ENCODE measurements around the gene CNPY2.
"Not testable (repeated sequence)": the region's sequence is repeated elsewhere in the genome, so short reads cannot be mapped to it uniquely, and the experiment has no call there.

Gene CNPY2

GRCh38 chr12:56333679-56334489 lies 18.1 kb upstream of the CNPY2 start, which contains the start of gene PAN2:
TSS of gene PAN2 (minus strand) at chr12:56334000. CDS start at chr12:56333094, 906 bp downstream.
- DNase-seq: peak; percentile 84 to 94

DNA sequence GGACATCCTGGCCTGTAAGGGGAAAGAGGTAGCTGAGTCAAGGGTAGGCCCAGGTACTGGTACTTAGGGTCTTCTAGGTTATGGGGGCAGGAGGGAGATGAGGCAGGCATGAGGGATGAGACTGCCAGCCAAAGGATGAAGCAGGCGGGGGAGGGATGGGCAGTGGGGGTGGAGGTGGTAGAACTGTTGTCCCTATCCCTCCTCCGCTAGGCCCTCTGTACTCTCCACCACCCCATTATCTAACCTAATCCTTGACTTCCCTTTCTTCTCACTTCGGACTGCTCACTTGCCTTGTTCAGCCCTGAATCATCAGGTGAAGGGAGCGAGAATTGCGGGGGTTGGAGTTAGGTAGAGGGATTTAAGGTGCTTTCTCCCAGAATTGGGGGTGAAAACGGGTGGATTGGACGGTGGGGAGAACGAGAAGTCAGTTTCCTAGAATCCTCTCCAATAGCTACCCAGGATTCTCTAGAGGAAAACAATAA lies 17.4 kb upstream of the CNPY2 start:
- no peak for DNase-seq

DNA sequence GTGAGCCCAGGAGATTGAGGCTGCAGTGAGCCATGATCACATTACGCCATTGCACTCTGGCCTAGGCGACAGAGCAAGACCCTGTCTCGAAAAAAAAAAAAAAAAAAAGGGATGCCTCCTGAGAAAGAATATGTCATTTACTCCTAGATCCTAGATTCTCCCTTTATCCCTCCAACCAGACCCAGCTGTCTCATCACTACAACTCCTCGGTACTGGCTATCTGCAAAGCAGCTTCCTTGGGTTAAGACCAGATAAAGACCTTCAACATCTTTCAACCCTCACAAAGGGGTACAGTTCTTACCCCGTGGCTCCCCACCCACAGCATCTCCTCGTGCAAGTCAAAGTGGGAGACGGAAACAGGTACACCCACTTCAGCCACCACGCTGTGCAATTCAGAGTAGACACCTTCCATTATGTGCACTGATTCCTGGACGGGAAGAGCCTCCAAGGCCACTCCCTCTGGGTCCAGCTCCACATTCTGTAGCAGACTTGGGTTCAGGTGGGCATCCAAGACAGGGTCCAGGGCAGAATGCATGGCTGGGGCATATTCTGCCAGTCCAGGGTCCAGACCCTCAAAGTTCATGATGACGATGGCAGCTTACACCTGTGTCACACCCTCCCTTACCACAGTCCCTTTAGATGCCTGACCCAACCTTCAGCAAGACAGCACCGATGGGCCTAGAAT lies 16.9 kb upstream of the CNPY2 start:
- DNase-seq: no peak

- DNase-seq: no peak
Measured at GRCh38 chr12:56330936-56331490, 15.2 kb upstream of the CNPY2 start.

DNA sequence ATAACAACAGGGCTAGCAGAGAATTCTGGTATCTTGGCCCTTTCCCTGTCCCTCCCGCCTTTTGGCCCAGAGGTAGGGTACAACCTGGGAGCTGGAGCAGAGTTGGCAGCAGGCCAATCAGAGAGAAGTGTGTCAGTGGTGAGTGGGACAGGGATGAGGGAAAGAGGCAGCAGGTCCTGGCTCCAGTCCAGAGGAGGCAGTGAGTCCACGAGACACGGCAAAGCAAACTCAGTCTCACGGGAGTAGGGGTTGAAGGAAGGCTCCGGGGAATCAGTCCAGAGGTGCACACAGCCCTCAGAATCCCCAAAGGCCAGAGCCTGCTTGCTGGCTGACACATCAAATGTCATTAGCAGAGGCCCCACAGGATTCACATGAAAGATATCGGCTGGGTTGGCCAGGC lies 10.7 kb upstream of the CNPY2 start:
- DNase-seq: no peak

DNA sequence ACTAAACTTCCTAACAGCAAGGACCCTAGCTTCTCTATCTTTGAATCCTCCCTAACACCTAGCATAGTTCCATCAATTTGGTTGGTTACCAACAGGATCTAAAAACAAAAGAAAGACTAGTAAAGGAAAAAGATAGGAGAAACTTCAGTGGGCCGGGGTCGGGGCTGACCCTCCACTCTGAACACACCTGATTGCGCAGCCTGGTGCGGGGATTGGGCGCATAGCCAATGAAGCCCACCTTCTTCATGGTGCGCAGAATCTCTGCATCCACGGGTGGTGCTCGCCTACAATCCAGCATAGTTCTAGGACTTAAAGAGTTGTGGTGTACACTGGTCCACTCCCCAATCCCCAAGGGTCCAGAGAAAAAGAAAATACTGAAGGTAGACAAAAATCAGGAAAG lies 10.3 kb upstream of the CNPY2 start:
- no peak for DNase-seq

GRCh38 chr12:56324206-56324605 lies 8.4 kb upstream of the CNPY2 start:
- DNase-seq: no peak

DNA sequence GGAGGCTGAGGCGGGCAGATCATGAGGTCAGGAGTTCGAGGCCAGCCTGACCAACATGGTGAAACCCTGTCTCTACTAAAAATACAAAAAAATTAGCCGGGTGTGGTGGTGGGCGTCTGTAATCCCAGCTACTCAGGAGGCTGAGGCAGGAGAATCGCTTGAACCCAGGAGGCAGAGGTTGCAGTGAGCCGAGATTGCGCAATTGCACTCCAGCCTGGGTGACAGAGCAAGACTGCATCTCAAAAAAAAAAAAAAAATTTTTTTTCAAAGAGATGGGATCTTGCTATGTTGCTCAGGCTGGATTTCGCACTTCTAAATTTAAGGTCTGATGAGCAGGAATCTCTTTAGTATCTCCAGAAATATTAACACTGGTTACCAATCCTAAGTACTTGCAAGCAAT lies 5.8 kb upstream of the CNPY2 start:
- not testable (repeated sequence) for DNase-seq

GRCh38 chr12:56321027-56321426 lies 5.2 kb upstream of the CNPY2 start:
- DNase-seq: no peak

DNA sequence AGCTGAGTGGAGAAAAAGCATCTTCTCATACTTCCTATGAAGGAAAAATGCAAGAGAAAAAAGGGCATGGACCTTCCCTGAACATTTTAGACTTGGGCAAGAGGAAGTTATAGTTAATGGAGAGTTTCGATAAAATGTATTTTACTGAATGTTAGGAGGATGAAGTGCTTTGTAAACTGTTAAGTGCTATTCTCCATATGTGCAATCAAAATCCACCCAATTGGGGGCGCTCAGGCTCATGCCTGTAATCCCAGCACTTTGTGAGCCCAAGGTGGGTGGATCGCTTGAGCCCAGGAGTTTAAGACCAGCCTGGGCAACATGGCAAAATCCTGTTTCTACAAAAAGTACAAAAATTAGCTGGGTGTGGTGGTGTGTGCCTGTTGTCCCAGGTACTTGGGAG lies 1.9 kb upstream of the CNPY2 start:
- DNase-seq: no peak

DNA sequence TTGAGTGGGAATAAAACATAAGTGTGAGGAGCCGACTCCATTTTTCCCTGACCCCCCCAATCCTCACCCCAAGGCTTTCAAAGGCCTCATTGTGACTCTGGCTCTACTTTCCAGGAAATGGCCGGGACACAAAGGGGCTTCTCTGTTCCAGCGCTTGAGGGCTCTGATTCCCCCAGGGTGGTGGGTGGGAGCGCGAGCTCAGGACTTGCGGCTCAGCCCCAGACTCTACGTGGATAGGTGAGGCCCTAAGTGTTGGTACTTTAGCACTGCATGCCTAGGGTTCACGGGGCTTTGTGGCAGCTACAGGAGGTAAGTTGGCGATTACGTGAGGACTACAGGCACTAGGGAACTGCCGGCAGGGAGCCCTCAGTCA lies 553 bp downstream of the CNPY2 start:
- no peak for DNase-seq

GRCh38 chr12:56311003-56311402 lies 4.8 kb downstream of the CNPY2 start:
- no peak for DNase-seq

- DNase-seq: no peak
Measured at GRCh38 chr12:56308714-56309113, 7.1 kb downstream of the CNPY2 start.

DNA sequence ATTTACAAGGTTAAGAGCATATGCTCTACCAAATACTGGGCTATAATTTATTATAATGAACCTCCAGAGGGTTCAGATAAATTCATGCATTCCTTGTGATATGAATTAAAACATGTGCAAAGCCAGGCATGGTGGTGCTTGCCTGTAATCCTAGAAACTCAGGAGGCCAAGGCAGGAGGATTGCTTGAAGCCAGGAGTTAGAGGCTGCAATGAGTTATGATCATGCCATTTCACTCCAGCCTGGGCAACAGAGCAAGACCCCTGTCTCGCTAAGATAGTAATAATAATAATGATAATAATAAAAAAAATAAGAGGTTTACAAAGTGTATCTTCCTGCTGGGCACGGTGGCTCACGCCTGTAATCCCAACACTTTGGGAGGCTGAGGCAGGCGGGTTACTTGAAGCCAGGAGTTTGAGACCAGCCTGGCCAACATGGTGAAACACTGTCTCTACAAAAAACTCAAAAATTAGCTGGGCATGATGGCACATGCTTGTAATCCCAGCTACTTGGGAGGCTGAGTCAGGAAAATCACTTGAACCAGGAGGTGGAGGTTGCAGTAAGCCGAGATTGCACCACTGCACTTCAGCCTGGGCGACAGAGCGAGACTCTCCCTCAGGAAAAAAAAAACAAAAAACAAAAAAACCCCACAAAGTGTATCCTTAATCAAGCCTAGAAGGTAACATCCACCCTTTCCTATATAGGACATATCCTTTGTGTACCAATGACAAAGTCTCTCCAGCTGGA lies 8.4 kb downstream of the CNPY2 start:
- no peak for DNase-seq

DNA sequence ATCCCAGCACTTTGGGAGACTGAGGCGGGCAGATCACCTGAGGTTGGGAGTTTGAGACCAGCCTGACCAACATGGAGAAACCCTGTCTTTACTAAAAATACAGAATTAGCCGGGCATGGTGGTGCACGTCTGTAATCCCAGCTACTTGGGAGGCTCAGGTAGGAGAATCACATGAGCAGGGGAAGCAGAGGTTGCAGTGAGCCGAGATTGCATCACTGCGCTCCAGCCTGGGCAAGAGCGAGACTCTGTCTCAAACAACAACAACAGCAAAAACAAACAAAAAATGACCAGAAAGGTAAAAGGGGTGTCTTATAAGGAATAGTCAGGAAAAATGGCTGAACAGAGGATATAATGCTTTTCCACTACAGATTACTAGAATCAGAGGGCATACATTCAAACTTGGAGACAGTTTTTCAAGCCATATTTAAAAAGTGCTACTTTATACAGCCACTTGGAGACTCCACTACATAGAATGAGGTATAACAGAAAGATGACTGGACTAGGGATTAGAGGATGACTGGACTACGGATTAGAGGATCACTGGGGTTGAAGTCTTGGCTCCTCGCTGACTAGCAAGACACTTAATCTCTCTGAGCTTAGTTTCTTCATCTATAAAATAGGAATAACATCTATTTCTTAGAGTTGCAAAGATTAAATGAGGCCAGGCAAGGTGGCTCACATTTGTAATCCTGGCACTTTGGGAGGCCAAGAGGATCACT lies 10.8 kb downstream of the CNPY2 start:
- DNase-seq: no peak

DNA sequence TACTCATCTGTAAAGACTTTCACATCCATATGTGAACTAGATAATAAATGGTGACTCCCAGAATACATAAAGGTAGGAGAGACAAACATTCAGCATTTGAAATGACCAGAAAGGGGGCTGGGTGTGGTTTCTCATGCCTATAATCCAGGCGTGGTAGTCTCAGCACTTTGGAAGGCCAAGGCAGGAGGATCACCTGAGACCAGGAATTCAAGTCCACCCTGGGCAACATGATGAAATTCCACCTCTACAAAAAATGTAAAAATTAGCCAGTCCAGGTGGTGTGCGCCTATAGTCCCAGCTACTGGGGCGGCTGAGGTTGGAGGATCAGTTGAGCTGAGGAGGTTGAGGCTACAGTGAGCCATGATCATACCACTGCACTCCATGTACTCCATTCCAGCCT lies 11.5 kb downstream of the CNPY2 start:
- DNase-seq: no peak

DNA sequence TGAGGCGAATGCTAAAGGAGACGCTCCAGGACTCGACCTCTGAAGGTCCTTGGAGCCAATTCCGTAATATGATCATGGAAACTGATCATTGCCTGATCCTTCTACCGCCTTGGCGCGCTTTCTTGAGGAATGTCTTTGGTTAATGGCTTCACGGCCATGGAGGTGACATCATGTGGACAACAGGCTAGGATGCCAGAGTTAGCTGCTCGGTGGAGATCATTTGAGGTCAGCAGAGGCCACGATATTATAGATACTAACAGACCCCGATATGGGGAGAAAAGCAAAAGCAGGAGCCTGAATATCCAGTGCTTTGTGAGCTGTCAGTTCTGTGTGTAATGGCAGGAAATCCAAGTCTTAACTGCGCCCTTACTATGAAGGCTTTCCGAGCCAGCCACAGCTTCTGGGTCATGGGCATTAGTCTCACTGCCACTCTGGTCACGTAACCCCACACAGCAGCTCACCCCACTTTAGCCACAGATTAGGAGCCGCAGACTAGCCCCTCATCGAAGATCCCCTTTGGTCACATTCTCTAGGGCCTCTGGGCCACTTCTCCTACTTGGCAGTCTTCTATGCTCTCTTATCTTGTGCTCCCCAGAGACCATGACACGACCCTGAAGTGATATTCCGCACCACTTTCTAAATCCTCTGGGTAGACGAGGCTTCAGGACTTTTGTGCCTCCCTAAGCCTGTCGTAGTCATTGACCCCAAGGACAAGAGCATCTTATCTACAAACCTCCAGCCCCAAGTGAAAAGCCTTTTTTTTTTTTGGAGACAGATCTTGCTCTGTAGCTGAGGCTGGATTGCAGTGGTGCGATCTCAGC lies 14.9 kb downstream of the CNPY2 start:
- no peak for DNase-seq

DNA sequence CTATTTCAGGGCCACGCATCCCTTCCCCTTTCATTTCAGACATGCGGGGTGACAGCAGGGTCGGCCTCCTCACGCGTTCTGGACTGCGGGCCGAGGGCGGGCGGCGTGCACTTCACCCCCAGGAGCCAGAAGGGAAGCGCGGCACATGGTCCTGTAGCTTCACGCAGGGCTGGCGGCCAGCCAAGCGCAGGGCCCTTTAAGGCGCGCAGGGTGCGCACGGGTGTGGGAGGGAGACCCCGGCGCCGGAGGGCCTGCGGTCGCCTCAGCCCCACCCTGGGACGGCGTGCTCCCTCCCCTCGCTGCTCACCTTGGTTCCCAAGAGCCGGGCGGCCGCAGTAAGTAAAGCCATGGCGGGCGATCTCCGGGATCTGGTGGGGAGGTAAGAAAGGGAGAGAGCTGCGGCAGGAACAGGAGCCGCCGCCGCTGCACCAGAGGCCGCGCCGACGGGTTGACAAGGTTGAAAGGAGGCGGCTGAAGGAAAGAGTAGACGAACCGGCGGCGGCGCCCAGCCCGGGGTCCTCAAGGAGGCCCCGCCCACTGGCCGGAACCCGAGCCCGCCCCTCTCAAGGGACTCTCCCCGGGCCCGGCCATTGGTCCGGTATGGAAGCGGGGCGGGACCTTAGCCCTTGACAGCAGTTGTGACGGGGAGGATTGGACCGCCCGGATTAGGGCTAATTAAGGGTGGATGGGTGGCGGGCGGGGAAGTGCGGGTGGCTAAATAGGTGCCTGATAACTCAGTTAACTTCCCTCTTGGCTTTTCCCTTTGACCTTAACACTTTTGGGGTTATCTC lies 15.7 kb downstream of the CNPY2 start, which contains the start of gene CS:
TSS of gene CS (minus strand) at position 478 of the 791 bp plus-strand sequence. CDS start at position 349, 129 bp downstream.
- peak; percentile 98 to 99 for DNase-seq

- peak; percentile 9 to 18 for DNase-seq
Measured at GRCh38 chr12:56299308-56299852, 16.4 kb downstream of the CNPY2 start.

DNA sequence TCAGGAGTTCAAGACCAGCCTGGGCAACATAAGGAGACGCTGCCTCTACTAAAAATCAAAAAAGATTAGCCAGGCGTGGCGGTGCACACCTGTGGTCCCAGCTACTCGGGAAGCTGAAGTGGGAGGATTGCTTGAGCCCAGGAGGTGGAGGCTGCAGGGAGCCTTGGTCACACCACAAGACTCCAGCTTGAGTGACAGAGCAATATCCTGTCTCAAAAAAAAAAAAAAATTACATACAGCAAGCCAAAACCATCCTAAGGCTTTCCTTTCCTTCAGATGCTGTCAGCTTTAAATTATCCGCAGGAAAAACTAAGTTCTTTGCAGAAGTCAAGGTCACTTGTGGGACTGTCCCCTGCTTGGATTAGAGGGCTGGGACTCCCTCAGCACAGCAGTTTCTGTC lies 17.0 kb downstream of the CNPY2 start:
- no peak for DNase-seq

Measured in stimulated activated CD4-positive, alpha-beta T cell treated with anti-CD3 and anti-CD28 coated beads, Interleukin-4, amount 100 ng/mL, for 4 hours (primary cell).